Measurements from ENCODE around the gene MPHOSPH8.

Gene MPHOSPH8

DNA sequence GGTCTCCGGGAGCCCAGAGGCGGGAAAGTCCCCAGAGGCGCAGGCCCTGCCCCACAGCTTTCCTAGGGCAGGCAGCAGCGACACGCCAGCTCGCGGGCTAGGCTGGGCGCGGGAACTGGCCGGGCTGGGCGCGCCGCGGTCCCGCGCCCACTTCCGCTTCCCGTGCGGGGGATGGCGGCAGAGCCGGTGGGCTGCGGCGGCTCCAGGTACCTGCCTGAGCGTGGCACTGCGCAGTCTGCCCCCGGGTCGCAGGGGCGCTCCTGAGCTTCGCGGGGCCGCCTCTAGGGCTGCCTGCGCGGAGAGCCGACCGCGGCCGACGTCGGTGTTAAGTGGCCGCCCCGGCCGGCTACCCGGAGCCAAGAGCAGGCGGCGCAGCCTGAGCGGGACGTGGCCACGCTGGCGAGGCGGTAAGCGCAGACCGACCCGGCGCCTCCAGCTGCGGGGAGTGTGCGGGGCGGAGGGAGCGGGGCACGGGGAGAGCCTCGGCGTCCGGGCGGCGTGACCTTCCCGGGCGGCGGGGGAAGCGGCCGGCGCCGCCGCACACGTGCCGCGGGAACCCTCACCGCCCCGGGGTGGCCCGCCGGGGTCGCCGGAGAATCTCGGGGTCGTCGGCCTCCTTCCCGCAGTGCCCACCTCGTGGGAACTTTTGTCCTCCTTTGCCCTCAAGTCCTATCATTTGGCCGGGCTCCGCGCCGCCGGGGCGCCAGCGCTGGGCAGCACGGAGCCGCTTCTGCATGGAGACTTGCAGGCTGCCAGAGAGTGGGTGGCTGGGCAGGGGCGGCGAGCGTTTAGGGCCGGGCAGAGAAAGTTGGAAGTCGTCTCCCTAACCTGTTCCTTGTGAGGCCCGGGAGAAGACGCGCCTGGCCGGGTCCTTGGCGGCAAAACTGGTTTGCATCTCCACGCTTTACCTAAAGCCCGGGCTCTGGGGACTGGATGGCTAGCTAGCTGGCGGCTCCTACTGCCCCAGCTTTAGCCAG is 31.4 kb upstream of the MPHOSPH8 start:
- no peaks in the 10 kb centered on the region for H3K4me1 Mint-ChIP-seq
- H3K27ac Mint-ChIP-seq: no peak overlapping the region
- H3K36me3 Mint-ChIP-seq (ENCODE audit: low read depth): peaks cover 4% of the 10 kb centered on the region
- H3K4me3 Mint-ChIP-seq: peak overlapping the region; percentile 72 to 79 (median 76)
- TF ChIP-seq, protein P1, sequence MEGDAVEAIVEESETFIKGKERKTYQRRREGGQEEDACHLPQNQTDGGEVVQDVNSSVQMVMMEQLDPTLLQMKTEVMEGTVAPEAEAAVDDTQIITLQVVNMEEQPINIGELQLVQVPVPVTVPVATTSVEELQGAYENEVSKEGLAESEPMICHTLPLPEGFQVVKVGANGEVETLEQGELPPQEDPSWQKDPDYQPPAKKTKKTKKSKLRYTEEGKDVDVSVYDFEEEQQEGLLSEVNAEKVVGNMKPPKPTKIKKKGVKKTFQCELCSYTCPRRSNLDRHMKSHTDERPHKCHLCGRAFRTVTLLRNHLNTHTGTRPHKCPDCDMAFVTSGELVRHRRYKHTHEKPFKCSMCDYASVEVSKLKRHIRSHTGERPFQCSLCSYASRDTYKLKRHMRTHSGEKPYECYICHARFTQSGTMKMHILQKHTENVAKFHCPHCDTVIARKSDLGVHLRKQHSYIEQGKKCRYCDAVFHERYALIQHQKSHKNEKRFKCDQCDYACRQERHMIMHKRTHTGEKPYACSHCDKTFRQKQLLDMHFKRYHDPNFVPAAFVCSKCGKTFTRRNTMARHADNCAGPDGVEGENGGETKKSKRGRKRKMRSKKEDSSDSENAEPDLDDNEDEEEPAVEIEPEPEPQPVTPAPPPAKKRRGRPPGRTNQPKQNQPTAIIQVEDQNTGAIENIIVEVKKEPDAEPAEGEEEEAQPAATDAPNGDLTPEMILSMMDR (IDR thresholded peaks at IDR 0.05; ENCODE audit: unreplicated experiment in 3 of 3): peak; percentile 25 to 31 (median 28)
- H3K27me3 Mint-ChIP-seq (ENCODE audit: low read depth): peaks cover 35% of the 10 kb centered on the region
- peaks cover 8% of the 10 kb centered on the region for H3K9me3 Mint-ChIP-seq

DNA sequence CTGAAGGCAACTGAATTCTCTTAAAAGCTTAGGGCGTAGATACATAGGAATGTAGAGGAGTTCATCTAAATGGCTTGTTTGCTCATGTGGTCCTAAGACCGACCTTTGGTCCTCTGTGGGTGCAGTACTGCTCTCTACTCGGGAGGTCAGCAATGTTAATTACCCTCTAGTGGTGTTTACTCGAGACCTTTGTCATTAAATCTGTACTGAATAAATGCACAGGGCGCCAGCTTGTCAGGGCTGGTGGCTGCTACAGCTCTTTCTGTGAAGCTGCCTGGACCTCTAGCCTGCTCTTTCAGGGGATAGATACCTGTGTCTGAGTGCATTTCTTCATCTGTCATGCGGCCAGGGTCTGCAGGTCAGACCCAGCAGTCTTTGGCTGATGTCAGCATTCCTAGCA is 29.2 kb upstream of the MPHOSPH8 start:
- H3K4me3 Mint-ChIP-seq: no peak overlapping the region
- H3K4me1 Mint-ChIP-seq: no peaks in the 10 kb centered on the region
- peaks cover 14% of the 10 kb centered on the region for H3K9me3 Mint-ChIP-seq
- TF ChIP-seq, protein P1 (IDR thresholded peaks at IDR 0.05; ENCODE audit: unreplicated experiment in 3 of 3): no peak
- peaks cover 4% of the 10 kb centered on the region for H3K36me3 Mint-ChIP-seq (ENCODE audit: low read depth)
- H3K27me3 Mint-ChIP-seq (ENCODE audit: low read depth): peaks cover 33% of the 10 kb centered on the region
- no peak overlapping the region for H3K27ac Mint-ChIP-seq

DNA sequence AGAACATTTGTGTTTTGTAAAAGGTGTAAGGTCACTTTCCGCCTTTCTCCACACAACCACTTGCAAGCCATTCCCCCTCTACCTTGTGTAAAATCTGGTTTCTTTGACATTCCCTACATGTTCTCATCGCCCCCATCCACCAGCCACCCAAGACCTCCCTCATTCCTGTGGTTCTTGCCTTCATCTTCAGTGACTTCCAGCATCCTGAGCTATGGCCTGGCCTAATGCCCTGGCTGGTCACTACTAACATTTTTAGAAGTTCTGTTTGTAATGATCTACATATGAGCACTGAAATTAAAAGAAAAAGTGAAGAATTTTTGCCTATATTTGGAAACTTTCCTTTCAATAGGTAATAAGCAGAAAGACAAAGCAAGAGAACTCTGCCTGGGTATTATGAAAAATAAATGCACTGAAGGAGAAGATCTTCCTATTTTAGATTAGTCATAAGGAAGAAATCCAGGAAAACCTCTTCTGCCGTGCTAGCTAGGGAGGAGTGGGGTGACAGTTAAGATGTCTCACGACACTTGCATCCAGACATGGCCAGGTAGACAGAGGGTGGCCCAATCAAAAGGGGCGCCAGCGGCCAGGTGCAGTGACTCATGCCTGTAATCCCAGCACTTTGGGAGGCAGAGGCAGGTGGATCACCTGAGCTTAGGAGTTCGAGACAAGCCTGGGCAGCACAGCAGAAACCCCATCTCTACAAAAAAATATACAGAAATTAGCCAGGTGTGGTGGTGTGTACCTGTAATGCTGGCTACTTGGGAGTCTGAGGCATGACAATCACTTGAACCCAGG is 28.1 kb upstream of the MPHOSPH8 start:
- Mint-ChIP-seq H3K9me3 (peaks cover 20% of the 10 kb centered on the region), H3K27me3 (ENCODE audit: low read depth) (peaks cover 25% of the 10 kb centered on the region), H3K4me3 (peak overlapping the region in 2 of 3 experiments; percentile 20 to 22), H3K27ac (no peak overlapping the region), H3K4me1 (no peaks in the 10 kb centered on the region), H3K36me3 (ENCODE audit: low read depth) (peaks cover 9% of the 10 kb centered on the region)
- TF ChIP-seq, protein P1 (IDR thresholded peaks at IDR 0.05; ENCODE audit: unreplicated experiment in 3 of 3): no peak

DNA sequence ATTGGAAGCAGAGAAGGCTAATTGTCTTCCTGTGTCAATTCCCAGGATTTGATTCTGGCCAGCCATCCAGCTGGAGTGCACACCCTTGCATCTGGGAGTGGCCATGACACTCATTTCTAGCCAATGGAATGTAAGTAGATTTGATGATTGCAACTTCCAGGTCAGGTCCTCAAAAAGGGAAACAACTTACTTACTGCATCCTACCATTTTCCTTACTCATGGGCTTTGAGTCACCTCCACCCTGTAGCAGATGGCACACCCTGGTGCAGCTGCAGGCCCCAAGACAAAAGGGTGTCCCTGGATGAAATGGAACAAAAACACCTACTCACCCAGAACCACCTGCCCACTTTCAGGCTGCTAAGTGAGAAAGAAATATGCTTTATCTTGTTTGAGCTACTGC is 27.3 kb upstream of the MPHOSPH8 start:
- Mint-ChIP-seq H3K9me3 (peaks cover 24% of the 10 kb centered on the region), H3K4me1 (no peaks in the 10 kb centered on the region), H3K27ac (no peak overlapping the region), H3K27me3 (ENCODE audit: low read depth) (peaks cover 18% of the 10 kb centered on the region), H3K4me3 (no peak overlapping the region), H3K36me3 (ENCODE audit: low read depth) (peaks cover 9% of the 10 kb centered on the region)
- TF ChIP-seq, protein P1 (IDR thresholded peaks at IDR 0.05; ENCODE audit: unreplicated experiment in 3 of 3): no peak

DNA sequence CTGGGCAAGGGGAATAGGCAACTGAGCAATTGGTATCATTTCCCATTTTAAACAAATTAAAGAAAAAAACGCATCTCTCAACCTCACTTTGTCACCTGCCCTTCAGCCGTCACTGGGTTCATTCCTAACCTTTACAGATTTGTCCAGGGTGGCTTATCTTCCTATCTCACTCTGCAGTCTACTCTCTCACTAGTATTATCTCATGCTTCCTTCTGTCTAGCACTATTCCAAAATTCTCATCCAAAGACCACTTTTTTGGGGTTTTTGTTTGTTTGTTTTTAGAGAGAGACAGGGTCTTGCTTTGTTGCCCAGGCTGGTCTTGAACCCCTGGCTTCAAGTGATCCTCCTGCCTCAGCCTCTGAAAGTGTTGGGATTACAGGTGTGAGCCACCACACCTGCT is 26.7 kb upstream of the MPHOSPH8 start:
- TF ChIP-seq, protein P1 (IDR thresholded peaks at IDR 0.05; ENCODE audit: unreplicated experiment in 3 of 3): no peak
- H3K27ac Mint-ChIP-seq: no peak overlapping the region
- peaks cover 24% of the 10 kb centered on the region for H3K9me3 Mint-ChIP-seq
- H3K36me3 Mint-ChIP-seq (ENCODE audit: low read depth): peaks cover 9% of the 10 kb centered on the region
- H3K4me1 Mint-ChIP-seq: no peaks in the 10 kb centered on the region
- H3K27me3 Mint-ChIP-seq (ENCODE audit: low read depth): peaks cover 14% of the 10 kb centered on the region
- H3K4me3 Mint-ChIP-seq: no peak overlapping the region

Measured in nephron (organoid).